ENCODE measurements around the gene CFAP100. TPM values are rescaled to one million over a fixed set of nuclear protein-coding genes. Genes with fewer than 3 reads are reported as not detected.

Gene CFAP100
- total and polyA plus RNA-seq, 9 of the 15 experiments (the other 6 are each of a cell fraction or from before 2014, with no cell fraction given) = not detected

- TF ChIP-seq HNRNPLL (IDR thresholded peaks at IDR 0.05; ENCODE audit: low read depth, low read length, poor library complexity, severe bottlenecking) = peak; percentile 37
- peak; percentile 64; the same call in 1 of the 2 replicates for TF ChIP-seq PHF8 (IDR thresholded peaks at IDR 0.05; ENCODE audit: borderline replicate concordance, low read length)
- no peak for TF ChIP-seq BCOR (IDR thresholded peaks at IDR 0.05)
- TF ChIP-seq GMEB1 (CRISPR knock-in tag; IDR thresholded peaks at IDR 0.05) = peak; percentile 82
- peak in 1 of 2 experiments; percentile 29; a peak in 1 of 4 replicates for TF ChIP-seq RAD21 (CRISPR knock-in tag; conservative IDR thresholded peaks at IDR 0.05 in 1 of 2, IDR thresholded peaks at IDR 0.05 in 1 of 2)
- peak; percentile 39; the same call in 1 of the 2 replicates for TF ChIP-seq THAP12 (CRISPR knock-in tag; IDR thresholded peaks at IDR 0.05)
- TF ChIP-seq NONO (IDR thresholded peaks at IDR 0.05; ENCODE audit: low read depth in 2 of 2, low read length in 1 of 2) = peak; percentile 21 to 32; a peak in 1 of 4 replicates
- TF ChIP-seq SMAD4 (CRISPR knock-in tag; conservative IDR thresholded peaks at IDR 0.05) = peak; percentile 71
- TF ChIP-seq ZNF184 (CRISPR knock-in tag; IDR thresholded peaks at IDR 0.05) = no peak
- peak; percentile 38 to 88; a peak in 2 of 4 replicates for TF ChIP-seq UBTF (IDR thresholded peaks at IDR 0.05; ENCODE audit: borderline replicate concordance in 1 of 2, low read depth in 2 of 2, low read length in 2 of 2)
- no peak for TF ChIP-seq ZNF280A (IDR thresholded peaks at IDR 0.05; ENCODE audit: low read depth, partially characterized antibody)
- peak; percentile 78 for TF ChIP-seq POLR2G (IDR thresholded peaks at IDR 0.05; ENCODE audit: low read depth, low read length)
- peak; percentile 53; the same call in 1 of the 2 replicates for TF ChIP-seq RBFOX2 (IDR thresholded peaks at IDR 0.05; ENCODE audit: low read depth, low read length)
- peak; percentile 70 for TF ChIP-seq SIN3B (IDR thresholded peaks at IDR 0.05; ENCODE audit: low read depth)
- TF ChIP-seq ZFP1 (CRISPR knock-in tag; IDR thresholded peaks at IDR 0.05) = no peak
- peak; percentile 11; the same call in 1 of the 2 replicates for TF ChIP-seq MYC (IDR thresholded peaks at IDR 0.05; ENCODE audit: low read depth, low read length)
- no peak for TF ChIP-seq MYC (CRISPR knock-in tag; IDR thresholded peaks at IDR 0.05; ENCODE audit: borderline replicate concordance, low read depth)
Observed at GRCh38 chr3:126475413-126476114, 80.9 kb downstream of the CFAP100 start, which contains the start of gene ZXDC (continued).

Data from K562 (cell line).